Prostate gland (tissue), 2 donors: ENCODE measurements around the gene DDX11.

Source experiments
- CTCF ChIP-seq, 4 experiments: fragments of 200-600 bp in 2 of 4; fragments of 450-650 bp in 2 of 4; sonication (generic) in 2 of 4; IDR thresholded peaks; 1 replicate in 3 of 4; 2 replicates in 1 of 4; pipeline ENCODE4 v1.5.1; 2016 to 2019; ENCODE audit warnings: antibody characterized with exemption in 4 of 4, mild to moderate bottlenecking in 2 of 4, moderate library complexity in 2 of 4
- POLR2A ChIP-seq: fragments of 450-650 bp; IDR thresholded peaks from one replicate; pipeline ENCODE4 v1.6.1; 2016; ENCODE audit warnings: antibody characterized with exemption, mild to moderate bottlenecking

GRCh38 chr12:31089072-31089471 is 15.4 kb downstream of the DDX11 start:
- no peak for TF ChIP-seq CTCF (IDR thresholded peaks at IDR 0.05)
- no peak for TF ChIP-seq POLR2A
